HG02981 (cell line): Measurements from ENCODE around the gene FAF2.

ENCODE experiments used
- ATAC-seq: cut with Tn5 transposase; IDR thresholded peaks from one replicate; pipeline ENCODE4 v1.9.1; 2021; ENCODE audit warnings: mild to moderate bottlenecking, moderate library complexity; ENCODE audit not compliant: unreplicated experiment

Gene FAF2

GRCh38 chr5:176500511-176500910 is 52.3 kb downstream of the FAF2 start:
- ATAC-seq, result no peak

- ATAC-seq, result no peak
These were observed 53.1 kb downstream of the FAF2 start for GRCh38 chr5:176501333-176501732.

GRCh38 chr5:176503496-176503895 is 55.3 kb downstream of the FAF2 start:
- ATAC-seq, result no peak

- no peak for ATAC-seq
These were observed 59.7 kb downstream of the FAF2 start for GRCh38 chr5:176507911-176508310.

- no peak for ATAC-seq
These were observed 60.4 kb downstream of the FAF2 start for GRCh38 chr5:176508603-176509002.

DNA sequence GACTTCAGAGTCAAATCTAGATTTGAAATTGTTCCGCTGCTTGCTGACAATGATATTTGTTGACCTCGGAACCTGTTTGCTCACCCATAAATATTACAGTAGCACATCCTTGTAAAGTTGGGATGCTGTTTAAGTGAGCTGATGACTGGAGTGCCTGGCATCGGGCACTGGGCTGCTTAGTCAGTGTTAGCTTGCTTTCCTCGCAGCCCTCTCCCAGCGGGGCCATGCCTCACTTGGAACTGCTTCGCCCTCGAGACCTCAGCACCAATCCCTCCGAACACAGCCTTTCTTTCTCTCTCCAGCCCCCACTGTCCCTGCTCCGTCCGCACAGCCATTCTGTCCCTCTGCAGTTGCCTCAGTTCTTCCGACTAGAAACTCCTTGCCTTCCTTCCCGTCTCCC is 65.6 kb downstream of the FAF2 start:
- no peak for ATAC-seq

DNA sequence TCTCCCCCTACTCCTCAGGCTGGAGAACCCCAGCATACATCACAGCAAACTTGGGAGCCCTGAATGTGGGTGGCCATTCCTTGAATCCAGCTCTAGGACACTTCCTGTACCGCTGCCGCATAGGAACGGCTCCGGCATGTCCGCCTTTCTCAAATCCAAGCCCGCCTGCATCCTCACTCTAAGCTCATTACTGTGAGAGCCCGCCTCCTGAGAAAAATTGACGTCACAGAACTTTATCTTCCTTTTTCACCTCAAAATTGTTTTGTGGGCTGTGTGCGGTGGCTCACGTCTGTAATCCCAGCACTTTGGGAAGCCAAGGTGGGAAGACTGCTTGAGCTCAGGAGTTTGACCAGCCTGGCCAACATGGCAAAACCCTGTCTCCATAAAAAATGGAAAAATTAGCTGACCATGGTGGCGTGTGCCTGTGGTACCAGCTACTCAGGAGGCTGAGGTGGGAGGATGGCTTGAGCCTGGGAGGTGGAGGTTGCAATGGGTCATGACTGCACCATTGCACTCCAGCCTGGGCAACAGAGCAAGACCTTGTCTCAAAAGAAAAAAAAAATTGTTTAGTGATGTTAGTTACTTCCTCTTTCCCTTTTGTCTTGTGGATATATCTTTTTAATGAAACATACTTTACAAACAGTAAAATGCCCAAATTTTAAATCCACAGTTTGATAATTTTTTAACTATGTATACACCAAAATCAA is 66.2 kb downstream of the FAF2 start:
- no peak for ATAC-seq

- ATAC-seq, result no peak
These were observed 67.2 kb downstream of the FAF2 start for GRCh38 chr5:176515396-176515795.

DNA sequence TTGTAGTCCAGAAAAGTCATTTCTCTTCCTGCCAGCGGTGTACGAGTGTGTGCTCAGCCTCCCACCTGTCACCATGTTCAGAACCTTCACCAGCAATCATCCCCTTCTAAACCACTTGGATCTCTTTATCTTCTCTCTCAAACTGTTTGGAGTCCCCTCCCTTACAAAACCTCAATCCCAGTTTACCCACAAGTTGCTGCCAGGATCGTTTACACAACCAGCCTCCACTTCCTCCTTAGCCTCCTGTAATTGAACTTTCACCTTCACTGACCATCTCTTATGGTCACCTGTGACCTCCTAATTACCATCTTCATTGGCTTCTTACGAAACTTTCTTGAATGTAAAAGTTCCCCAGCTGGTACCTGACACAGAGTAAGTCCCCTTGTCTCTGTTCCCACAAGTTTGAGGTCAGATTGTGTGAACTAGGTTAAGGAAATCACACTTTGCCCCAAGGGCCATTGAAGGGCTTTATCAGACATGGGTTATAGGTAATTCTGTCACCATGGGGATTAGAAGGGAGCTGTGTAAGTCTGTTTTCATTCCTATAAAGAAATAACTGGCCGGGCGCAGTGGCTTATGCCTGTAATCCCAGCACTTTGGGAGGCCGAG is 69.0 kb downstream of the FAF2 start:
- no peak for ATAC-seq

- ATAC-seq, result no peak
These were observed 71.9 kb downstream of the FAF2 start for GRCh38 chr5:176519810-176520720.

DNA sequence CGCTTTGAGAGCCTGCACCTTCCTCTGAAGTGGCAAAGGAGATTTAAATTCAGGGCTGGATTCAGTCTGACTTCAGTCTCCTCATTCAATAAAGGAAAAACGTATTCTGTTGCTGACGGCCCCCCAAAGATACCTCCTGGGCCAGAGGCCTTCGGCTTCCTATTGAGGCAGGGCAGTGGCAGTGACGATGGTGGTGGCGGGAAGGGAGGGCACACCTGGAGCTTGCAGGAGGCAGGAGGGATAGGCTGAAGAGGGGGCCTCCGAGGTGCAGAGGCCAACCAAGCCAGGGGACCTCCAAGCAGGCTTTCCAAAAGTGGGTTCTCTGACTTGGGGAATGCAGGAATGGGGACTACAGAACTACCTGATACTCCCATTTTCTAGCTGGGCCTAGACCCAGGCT is 73.1 kb downstream of the FAF2 start:
- ATAC-seq, result no peak

DNA sequence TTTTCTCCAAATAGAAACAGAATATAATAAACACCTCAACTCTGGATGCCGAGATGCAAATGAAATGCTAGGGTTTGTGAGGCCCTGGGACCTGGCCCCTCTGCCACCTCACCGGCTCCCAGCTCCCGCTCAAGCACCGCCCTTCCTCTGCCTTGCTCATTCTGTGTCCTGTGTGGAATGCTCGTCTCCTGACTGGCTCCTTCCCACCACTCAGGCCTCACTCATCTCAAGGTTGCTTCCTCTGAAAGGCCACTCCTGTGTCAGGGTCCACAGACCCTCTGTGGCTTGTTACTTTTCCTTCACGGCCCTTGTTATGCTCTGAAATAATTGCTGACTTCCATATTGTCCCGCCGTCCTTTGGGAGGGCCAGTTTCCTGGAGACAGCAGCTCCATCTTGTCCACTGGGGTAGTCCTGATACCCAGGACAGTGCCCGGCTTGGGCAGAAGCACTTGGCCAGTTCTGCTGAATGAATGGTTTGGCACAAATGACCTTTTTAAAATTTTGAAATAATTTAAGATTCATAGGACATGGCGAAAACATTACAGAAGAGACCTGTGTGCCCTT is 73.6 kb downstream of the FAF2 start:
- ATAC-seq, result no peak

DNA sequence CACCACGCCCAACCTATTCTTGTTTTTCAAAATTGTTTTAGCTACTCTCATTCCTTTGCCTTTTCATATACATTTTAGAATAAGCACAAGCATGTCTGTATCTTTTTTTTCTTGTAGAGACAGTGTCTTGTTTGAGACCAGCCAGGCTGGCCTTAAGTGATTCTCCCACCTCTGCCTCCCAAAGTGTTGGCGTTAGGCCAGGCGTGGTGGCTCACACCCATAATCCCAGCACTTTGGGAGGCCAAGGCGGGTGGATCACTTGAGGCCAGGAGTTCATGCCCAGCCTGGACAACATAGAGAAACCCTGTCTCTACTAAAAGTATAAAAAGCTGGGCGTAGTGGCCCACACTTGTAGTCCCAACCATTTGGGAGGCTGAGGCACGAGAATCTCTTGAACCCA is 76.0 kb downstream of the FAF2 start:
- no peak for ATAC-seq

GRCh38 chr5:176524987-176525386 is 76.8 kb downstream of the FAF2 start:
- no peak for ATAC-seq

- no peak for ATAC-seq
These were observed 77.5 kb downstream of the FAF2 start for GRCh38 chr5:176525677-176526076.

- no peak for ATAC-seq
These were observed 78.3 kb downstream of the FAF2 start for GRCh38 chr5:176526462-176526861.

- ATAC-seq, result no peak
These were observed 79.3 kb downstream of the FAF2 start for GRCh38 chr5:176527246-176528222.

- no peak for ATAC-seq
These were observed 80.1 kb downstream of the FAF2 start for GRCh38 chr5:176528301-176528700.

- ATAC-seq, result no peak
These were observed 80.6 kb downstream of the FAF2 start for GRCh38 chr5:176528761-176529115.

DNA sequence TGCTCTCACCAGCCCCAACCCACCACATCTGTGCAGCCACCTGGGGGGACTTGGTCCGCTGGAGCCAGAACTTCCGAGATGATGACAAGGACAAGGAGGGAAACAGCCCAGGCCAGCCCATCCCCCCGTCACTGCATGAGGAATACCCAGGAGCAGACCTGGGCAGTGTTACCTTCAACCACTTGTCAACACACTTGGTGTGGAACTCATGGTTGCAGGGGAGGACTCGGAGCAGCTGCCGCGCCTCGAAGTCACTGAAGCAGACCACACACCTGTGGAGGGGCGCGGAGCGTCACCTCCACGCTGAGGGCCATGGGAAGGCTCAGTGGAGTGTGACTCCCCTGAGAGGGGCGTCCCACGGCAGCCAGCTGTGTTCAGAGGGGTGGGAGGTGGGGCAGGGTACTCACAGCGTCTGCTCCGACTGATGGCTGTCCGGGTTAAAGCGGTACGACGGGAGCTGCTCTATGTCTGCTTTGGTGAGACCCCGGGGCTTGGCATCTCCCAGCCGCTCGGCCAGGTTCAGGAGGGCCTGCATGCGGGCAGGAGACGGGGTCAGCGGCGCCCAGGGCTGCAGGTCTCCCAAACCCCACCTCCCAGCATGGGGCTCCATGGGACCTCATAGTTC is 81.0 kb downstream of the FAF2 start:
- no peak for ATAC-seq
